Kidney (tissue), 14 donors: ENCODE data around the gene OSBPL8. TPM values are rescaled to one million over a fixed set of nuclear protein-coding genes. Genes with fewer than 3 reads are reported as not detected.

Experiments
- DNase-seq, 5 donors: peaks; one replicate each; pipeline ENCODE4 v3.0.0-alpha.2; 2013 to 2020
- FAIRE-seq: peaks from 2 replicates; lab custom pipeline; 2012; peaks lifted over from hg19 to GRCh38; lab: Jason Lieb, UNC
- H3K27ac ChIP-seq, 2 donors: one replicate each; pipeline ENCODE4 v1.7.0; 2013; ENCODE audit warnings: low read depth in 2 of 2, low read length in 2 of 2, inconsistent platforms in 1 of 2
- H3K27me3 ChIP-seq: one replicate; pipeline ENCODE4 v1.7.1; 2013; ENCODE audit warnings: low read length, inconsistent platforms; ENCODE audit not compliant: control insufficient read depth, insufficient read depth
- H3K36me3 ChIP-seq, 3 donors: one replicate each; pipeline versions ENCODE4 v1.7.0 to v1.7.1; 2013; ENCODE audit warnings: low read length in 3 of 3, control low read depth in 1 of 3, inconsistent platforms in 1 of 3; ENCODE audit not compliant: insufficient read depth in 3 of 3, control insufficient read depth in 2 of 3
- H3K4me1 ChIP-seq, 3 donors: one replicate each; pipeline versions ENCODE4 v1.7.0 to v1.7.1; 2013; ENCODE audit warnings: low read length in 3 of 3, inconsistent platforms in 1 of 3, low read depth in 1 of 3; ENCODE audit not compliant: control insufficient read depth in 2 of 3, insufficient read depth in 2 of 3
- H3K4me3 ChIP-seq, 3 donors: one replicate each; pipeline versions ENCODE4 v1.7.0 to v1.8.1; 2013; ENCODE audit warnings: low read length in 3 of 3, control low read depth in 1 of 3, inconsistent platforms in 1 of 3
- H3K9ac ChIP-seq, 3 donors: one replicate each; pipeline versions ENCODE4 v1.7.0 to v1.7.1; 2013; ENCODE audit warnings: low read length in 3 of 3, control low read depth in 1 of 3, inconsistent platforms in 1 of 3
- H3K9me3 ChIP-seq, 3 donors: one replicate each; pipeline versions ENCODE4 v1.7.0 to v1.7.1; 2013; ENCODE audit warnings: low read length in 3 of 3, control low read depth in 1 of 3, inconsistent platforms in 1 of 3; ENCODE audit not compliant: control insufficient read depth in 2 of 3, insufficient read depth in 1 of 3
- CTCF ChIP-seq: IDR thresholded peaks from 3 replicates; pipeline ENCODE4 v1.5.1; 2012; ENCODE audit warnings: mild to moderate bottlenecking, moderate library complexity, borderline replicate concordance; ENCODE audit not compliant: insufficient read depth; ENCODE audit errors: extremely low read depth
- intact Hi-C: fragments of 100-400 bp; cut with DNase I; formaldehyde crosslinking; loops from one replicate; pipeline ENCODE4 v1.11.1; 2022
- polyA plus RNA-seq: library from polyadenylated mRNA; stranded (reverse); fragments of 350-450 nt; fragmentation: Illumina TruSeq; extraction: RNeasy Lipid Tissue Mini Kit (QIAGEN cat#74804); gene quantifications from one replicate; pipeline ENCODE4 v1.2.3, GENCODE V29; 2014; ENCODE audit warnings: low read depth, low replicate concordance; ENCODE audit not compliant: insufficient read depth
- total RNA-seq: library from RNA; stranded (reverse); fragmentation: NEBNext Ultra II Directional; extraction: Animal tissue kit (Norgen Biotek cat#: 25700); gene quantifications from one replicate; pipeline ENCODE4 v1.2.1, GENCODE V29; 2021
- donor health status: control.
- donor health status: control.
- donor health status: control.
- donor health status: control.
- donor health status: control.
- donor health status: DM: yes; HTN: yes; CAD: no.
- donor health status: Normal renal cell carcinoma (clear cell type).

OSBPL8 gene
- total and polyA plus RNA-seq, 2 donors from 2014 or later = 11.5 to 69.7 TPM

GRCh38 chr12:76375939-76376338 lies 183.6 kb downstream of the OSBPL8 start:
- intact Hi-C loops = no loop called here
- Histone ChIP-seq H3K27ac (no peak overlapping the region), H3K36me3 (peaks cover 6 to 28% (median 12%) of the 10 kb centered on the region in 3 donors), H3K9ac (no peak overlapping the region), H3K4me1 (no peaks in the 10 kb centered on the region), H3K4me3 (no peak overlapping the region), H3K27me3 (no peaks in the 10 kb centered on the region), H3K9me3 (no peaks in the 10 kb centered on the region)
- FAIRE-seq (no peak), DNase-seq (no peak)
- TF ChIP-seq CTCF = no peak

GRCh38 chr12:76375470-76375869 lies 184.1 kb downstream of the OSBPL8 start:
- no peaks in the 10 kb centered on the region for H3K4me1 ChIP-seq
- intact Hi-C loops = no loop called here
- H3K9ac ChIP-seq = no peak overlapping the region
- peaks cover 6 to 30% (median 12%) of the 10 kb centered on the region in 3 donors for H3K36me3 ChIP-seq
- H3K4me3 ChIP-seq = no peak overlapping the region
- no peaks in the 10 kb centered on the region for H3K9me3 ChIP-seq
- FAIRE-seq = no peak
- TF ChIP-seq CTCF = no peak
- H3K27me3 ChIP-seq = no peaks in the 10 kb centered on the region
- no peak overlapping the region for H3K27ac ChIP-seq
- DNase-seq = no peak

- intact Hi-C loops = no loop called here
- peaks cover 7 to 35% (median 15%) of the 10 kb centered on the region in 3 donors for H3K36me3 ChIP-seq
- no peak overlapping the region for H3K27ac ChIP-seq
- FAIRE-seq (no peak), DNase-seq (no peak)
- H3K9me3 ChIP-seq = no peaks in the 10 kb centered on the region
- no peaks in the 10 kb centered on the region for H3K4me1 ChIP-seq
- no peak overlapping the region for H3K9ac ChIP-seq
- no peak for TF ChIP-seq CTCF
- no peaks in the 10 kb centered on the region for H3K27me3 ChIP-seq
- no peak overlapping the region for H3K4me3 ChIP-seq
Measured at GRCh38 chr12:76374386-76375020, 185.1 kb downstream of the OSBPL8 start.
